Embryonic facial prominence (tissue), 1 donor: ENCODE results near the gene RPL18.

Source experiments
- DNase-seq: peaks from one replicate; pipeline ENCODE4 v3.0.0-alpha.2; 2016; ENCODE audit errors: extremely low spot score

RPL18 gene

DNA sequence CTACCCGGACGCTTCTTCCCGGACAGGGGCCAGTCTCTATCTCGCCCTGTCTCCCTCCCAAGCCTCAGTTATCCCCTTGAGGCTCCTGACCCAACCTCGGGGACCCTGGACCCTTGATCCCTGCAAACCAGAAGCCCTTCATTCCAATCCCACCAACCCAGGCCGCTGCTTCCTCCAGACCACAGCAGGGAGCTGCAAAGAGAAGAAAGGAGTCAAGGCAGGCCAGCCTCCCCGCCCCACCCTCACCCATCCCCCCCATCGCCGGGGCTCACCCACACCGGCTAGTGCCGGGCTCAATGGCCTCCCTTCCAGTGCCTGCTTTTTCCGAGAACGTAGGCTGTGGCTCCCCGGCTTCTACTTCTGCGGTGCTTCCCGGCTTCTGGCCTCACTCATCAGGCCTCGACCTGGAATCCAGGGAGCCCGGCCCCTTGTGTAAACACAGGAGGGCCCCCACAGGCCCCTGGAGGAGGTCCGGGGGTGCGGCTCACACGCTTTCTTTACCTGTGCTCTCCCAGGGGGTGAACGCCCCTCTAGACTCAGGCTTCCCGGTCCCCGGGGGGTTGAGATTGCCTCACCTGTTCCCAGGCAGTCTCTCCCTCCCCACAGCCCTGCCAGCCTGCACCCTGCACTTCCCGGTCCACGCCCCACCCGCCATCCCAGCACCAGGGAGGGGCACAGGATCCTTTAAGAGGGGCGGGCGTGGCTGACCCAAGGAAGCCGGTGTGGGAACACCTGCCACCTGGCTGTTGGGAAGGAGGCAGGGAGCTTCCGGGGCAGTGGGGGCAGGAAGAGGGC lies 4.3 kb downstream of the RPL18 start, which contains the start of gene FAM83E:
TSS of gene FAM83E (minus strand) at position 641 of the 795 bp plus-strand sequence. CDS start 1,704 bp downstream, outside the sequence.
- DNase-seq: no peak

- DNase-seq: no peak
Measured at GRCh38 chr19:48613852-48614435, 5.0 kb downstream of the RPL18 start.

- DNase-seq: no peak
Measured at GRCh38 chr19:48613024-48613851, 5.7 kb downstream of the RPL18 start.

GRCh38 chr19:48611872-48612271 lies 7.1 kb downstream of the RPL18 start:
- DNase-seq: no peak

DNA sequence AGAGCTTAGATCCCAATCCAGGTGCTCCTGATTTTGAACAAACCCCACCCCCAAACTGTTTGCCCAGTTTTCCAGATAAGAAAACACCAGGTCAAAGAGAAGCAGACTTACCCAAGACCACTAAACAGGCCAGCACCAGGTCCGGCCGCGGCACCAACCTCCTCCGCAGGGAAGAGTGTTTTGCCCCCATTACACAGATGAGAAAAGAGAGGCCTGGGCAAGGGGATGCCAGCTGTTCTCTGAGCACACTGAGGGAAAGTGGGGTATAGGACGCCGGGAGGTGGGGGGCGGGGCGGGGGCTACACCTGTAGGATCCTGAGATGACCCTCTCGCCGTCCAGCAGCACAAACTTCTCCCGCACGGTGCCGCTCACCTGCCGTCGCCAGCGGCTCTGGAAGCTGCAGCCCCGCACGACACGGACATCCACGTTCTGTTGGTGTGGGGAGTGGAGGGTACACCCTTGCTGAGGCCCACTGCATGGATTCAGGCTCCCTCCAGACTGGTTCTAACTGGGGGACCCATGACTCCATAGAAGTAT lies 9.3 kb downstream of the RPL18 start:
- no peak for DNase-seq

GRCh38 chr19:48608798-48609263 lies 10.1 kb downstream of the RPL18 start:
- no peak for DNase-seq

DNA sequence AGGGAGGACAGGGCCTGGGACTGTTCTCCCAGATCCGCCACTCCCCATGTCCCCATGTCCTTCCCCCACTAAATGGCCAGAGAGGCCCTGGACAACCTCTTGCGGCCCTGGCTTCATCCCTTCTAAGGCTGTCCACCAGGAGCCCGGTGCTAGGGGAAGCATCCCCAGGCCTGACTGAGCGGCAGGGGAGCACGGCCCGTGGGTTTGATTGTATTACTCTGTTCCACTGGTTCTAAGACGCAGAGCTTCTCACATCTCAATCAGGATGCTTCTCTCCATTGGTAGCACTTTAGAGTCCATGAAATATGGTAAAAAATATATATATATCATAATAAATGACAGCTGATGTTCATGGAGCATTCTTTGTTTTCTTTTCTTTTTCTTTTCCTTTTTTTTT lies 11.6 kb downstream of the RPL18 start:
- no peak for DNase-seq

- no peak for DNase-seq
Measured at GRCh38 chr19:48606463-48607358, 12.3 kb downstream of the RPL18 start, which contains the start of gene SPACA4. Gene SPACA4 (plus strand): TSS chr19:48606742. CDS start chr19:48606979, 237 bp downstream.

DNA sequence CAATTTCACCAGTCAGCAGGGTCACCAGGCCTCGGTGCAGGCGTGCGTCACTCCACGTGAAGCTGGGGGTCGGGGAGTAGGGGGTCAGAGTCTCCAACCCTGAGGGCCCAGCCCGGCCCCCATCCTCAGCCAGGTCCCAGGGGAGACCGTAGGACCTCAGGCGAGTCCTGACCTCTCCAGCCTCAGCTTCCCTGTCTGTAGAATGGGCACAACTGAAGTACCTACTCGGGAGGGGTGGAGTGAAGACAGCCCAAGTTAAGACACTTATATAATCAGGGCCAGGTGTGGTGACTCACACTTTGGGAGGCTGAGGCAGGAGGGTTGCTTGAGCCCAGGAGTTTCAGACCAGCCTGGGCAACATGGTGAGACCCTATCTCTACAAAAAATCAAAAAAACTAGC lies 15.1 kb downstream of the RPL18 start:
- no peak for DNase-seq

DNA sequence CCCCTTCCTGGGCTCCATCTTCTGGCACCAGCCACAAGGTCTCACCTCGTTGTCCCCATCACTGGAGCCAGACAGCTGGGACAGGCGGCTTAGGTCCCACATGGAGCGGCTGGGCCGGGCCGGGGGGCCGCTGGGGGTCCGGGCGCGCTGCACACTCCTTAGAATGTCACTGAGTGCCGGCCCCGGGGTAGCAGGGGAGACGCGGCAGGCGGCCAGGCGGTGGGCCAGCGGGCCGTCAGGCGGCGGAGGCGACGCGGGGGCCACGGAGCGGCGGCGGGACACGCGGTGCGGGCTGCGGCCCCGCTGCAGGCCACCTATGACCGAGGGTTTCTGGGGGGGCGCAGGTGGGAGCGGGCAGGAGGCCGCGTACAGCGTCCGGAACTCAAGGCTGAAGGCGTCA lies 15.5 kb downstream of the RPL18 start:
- no peak for DNase-seq

GRCh38 chr19:48603001-48603400 lies 16.0 kb downstream of the RPL18 start:
- DNase-seq: no peak

DNA sequence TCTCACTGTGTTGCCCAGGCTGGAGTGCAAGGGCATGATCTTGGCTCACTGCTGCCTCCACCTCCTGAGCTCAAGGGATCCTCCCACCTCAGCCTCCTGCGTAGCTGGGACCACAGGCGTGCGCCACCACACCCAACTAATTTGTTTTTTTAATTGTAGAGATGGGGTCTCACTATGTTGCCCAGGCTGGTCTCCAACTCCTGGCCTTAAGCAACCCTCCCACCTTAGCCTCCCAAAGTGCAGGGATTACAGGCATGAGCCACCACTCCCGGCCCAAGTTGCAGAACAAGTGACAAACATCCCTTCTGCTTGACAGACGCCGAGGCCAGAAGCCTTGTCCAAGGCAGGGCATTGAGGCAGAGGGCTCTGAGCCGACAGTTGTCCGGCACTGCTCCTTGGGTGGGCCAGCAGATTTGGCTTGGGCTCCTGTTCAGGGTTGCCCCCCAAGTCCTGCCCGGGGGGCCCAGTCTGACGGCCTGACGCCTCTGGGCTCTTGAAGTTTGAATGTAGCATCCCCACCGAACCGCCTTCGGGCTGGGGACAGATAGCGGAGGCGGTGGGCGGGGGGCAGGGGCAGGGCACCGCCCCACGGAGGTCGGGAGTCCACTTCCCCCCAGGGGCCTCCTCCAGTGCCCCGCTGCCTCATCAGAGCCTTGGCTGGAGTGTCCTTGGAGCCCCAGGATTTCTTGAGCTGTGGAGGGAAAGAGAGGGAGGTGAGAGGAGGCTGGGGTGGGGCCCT lies 18.1 kb downstream of the RPL18 start:
- no peak for DNase-seq

DNA sequence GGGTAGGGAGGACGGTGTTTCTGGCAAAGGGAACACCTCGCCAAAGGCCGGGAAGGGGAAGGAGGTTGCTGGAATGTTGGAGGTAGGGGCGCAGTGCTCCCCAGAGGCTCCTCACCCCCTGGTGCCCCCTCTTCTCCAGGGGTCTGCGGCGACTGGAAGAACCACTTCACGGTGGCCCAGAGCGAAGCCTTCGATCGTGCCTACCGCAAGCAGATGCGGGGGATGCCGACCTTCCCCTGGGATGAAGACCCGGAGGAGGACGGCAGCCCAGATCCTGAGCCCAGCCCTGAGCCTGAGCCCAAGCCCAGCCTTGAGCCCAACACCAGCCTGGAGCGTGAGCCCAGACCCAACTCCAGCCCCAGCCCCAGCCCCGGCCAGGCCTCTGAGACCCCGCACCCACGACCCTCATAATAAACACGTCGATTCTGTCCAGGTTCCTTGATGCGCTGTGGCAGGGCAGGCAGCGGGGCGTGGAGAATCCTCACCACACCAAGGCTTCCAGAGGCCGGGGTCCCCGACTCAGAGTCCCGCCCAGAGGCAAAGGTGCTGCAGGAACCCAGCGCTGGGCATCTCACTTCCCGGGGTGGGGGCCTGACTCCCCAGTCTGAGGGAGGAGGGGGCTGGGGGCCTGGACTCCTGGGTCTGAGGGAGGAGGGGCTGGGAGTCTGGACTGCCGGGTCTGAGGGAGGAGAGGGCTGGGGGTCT lies 19.8 kb downstream of the RPL18 start:
- no peak for DNase-seq

DNA sequence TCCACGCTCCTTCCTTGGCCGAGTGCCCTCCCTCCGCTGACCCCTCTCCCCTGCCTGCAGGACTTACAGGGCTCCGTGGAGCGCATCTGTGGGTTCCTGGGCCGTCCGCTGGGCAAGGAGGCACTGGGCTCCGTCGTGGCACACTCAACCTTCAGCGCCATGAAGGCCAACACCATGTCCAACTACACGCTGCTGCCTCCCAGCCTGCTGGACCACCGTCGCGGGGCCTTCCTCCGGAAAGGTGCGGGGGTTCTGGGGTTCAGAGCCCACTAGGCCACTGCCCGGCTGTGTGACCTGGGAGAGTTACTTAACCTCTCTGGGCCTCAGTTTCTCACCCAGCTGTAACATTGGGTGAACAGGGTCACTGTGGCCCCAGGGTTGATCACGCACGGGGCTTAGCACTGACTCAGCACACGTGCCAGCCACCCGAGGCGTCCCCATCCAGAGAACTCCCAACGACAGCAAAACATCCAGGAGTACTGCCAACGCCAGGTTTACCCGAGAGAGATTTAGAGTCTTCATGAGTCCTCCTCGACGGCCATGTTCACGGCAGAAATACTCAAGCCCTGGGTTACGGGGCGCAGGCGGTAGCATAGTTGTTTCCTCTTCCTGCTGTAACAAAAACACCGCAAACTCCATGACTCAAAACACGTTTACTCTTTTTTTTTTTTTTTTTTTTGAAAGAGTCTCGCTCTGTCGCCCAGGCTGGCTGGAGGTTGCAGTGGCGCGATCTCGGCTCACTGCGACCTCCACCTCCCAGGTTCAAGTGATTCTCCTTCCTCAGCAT lies 22.1 kb downstream of the RPL18 start:
- DNase-seq: no peak

DNA sequence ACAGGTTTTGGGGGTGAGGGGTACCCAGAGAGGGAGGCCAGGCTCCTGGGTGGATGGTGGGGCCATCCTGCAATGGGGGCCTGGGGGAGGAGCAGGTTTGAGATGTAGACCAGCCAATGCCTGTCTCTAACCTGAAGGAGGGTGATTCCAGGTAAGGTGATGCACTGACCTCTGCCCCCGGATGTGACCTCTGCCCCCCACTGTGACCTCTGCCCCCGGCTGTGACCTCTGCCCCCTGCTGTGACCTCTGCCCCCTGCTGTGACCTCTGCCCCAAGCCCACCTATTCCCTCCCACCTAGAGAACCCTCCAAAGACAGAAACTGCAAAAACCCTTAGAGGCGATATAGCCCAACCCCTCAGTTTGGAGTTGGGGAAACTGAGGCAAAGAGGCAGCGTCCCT lies 22.7 kb downstream of the RPL18 start:
- DNase-seq: no peak

- DNase-seq: no peak
Measured at GRCh38 chr19:48595833-48596232, 23.1 kb downstream of the RPL18 start.

- DNase-seq: no peak
Measured at GRCh38 chr19:48595171-48595570, 23.8 kb downstream of the RPL18 start.

DNA sequence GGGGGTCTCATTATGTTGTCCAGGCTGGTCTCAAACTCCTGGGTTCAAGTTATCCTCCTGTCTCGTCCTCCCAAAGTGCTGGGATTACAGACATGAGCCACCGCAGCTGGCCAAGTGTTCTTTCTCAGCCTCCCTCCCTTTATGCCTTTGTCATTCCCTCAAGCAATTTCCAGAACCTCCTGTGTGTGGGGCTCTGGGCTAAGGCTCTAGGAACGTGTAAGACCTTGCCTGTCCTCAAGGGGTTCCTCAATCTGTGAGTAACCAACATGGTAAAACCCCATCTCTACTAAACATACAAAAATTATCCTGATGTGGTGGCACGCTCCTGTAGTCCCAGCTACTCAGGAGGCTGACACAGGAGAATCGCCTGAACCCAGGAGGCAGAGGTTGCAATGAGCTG lies 28.0 kb downstream of the RPL18 start:
- no peak for DNase-seq
